Neural cell (in vitro differentiated cells): ENCODE measurements around the gene PGM5. TPM values are rescaled to one million over a fixed set of nuclear protein-coding genes. Genes with fewer than 3 reads are reported as not detected.

Experiments used
- H2AFZ ChIP-seq: fragments of 200-600, 300-800 bp; sonication (generic), shearing (Covaris generic); 2 replicates; pipeline ENCODE4 v1.6.0; 2014; ENCODE audit warnings: low read depth, mild to moderate bottlenecking, antibody characterized with exemption, low read length, moderate library complexity
- H3F3A ChIP-seq: fragments of 200-600 bp; shearing (Covaris generic); 2 replicates; pipeline ENCODE4 v1.6.1; 2016; ENCODE audit warnings: mild to moderate bottlenecking, moderate library complexity, mixed read lengths, antibody characterized with exemption, low read length; ENCODE audit not compliant: insufficient read depth, poor library complexity, severe bottlenecking
- H3K27ac ChIP-seq: fragments of 200-600, 300-800 bp; sonication (generic), shearing (Covaris generic); 2 replicates; pipeline ENCODE4 v1.5.1; 2014; ENCODE audit warnings: mild to moderate bottlenecking, low read length, moderate library complexity
- H3K27me3 ChIP-seq: fragments of 300-800, 200-600 bp; sonication (generic), shearing (Covaris generic); 2 replicates; pipeline ENCODE4 v1.6.0; 2014; ENCODE audit warnings: mild to moderate bottlenecking, low read depth, low read length, moderate library complexity; ENCODE audit not compliant: insufficient read depth
- H3K36me3 ChIP-seq: fragments of 300-800, 200-600 bp; sonication (generic), shearing (Covaris generic); 2 replicates; pipeline ENCODE4 v1.5.1; 2014; ENCODE audit warnings: mild to moderate bottlenecking, antibody characterized with exemption, low read length, moderate library complexity; ENCODE audit not compliant: insufficient read depth
- H3K4me2 ChIP-seq: fragments of 300-800, 200-600 bp; sonication (generic), shearing (Covaris generic); 2 replicates; pipeline ENCODE4 v1.6.0; 2014; ENCODE audit warnings: mild to moderate bottlenecking, low read length
- H3K4me3 ChIP-seq: fragments of 300-800, 200-600 bp; sonication (generic), shearing (Covaris generic); 2 replicates; pipeline ENCODE4 v1.5.1; 2014; ENCODE audit warnings: mild to moderate bottlenecking, low read length, moderate library complexity
- H3K79me2 ChIP-seq: fragments of 200-600 bp; shearing (Covaris generic); replicated peaks from 2 replicates; pipeline ENCODE4 v1.6.0; 2014; ENCODE audit warnings: mild to moderate bottlenecking, low read length, moderate library complexity; ENCODE audit not compliant: insufficient read depth
- H3K9ac ChIP-seq: fragments of 300-800, 200-600 bp; sonication (generic), shearing (Covaris generic); 2 replicates; pipeline ENCODE4 v1.6.1; 2016; ENCODE audit warnings: mild to moderate bottlenecking, low read length, mixed read lengths
- H3K9me2 ChIP-seq: fragments of 200-600 bp; shearing (Covaris generic); 2 replicates; pipeline ENCODE4 v1.6.1; 2016; ENCODE audit warnings: mild to moderate bottlenecking, low read length, mixed read lengths; ENCODE audit not compliant: insufficient read depth
- H3K9me3 ChIP-seq: fragments of 200-600, 300-800 bp; sonication (generic), shearing (Covaris generic); 2 replicates; pipeline ENCODE4 v1.6.1; 2016; ENCODE audit warnings: mild to moderate bottlenecking, mixed run types, low read length, moderate library complexity, mixed read lengths
- H4K20me1 ChIP-seq: fragments of 200-600 bp; shearing (Covaris generic); 2 replicates; pipeline ENCODE4 v1.6.1; 2016; ENCODE audit warnings: mild to moderate bottlenecking, mixed run types; ENCODE audit not compliant: insufficient read depth
- CTCF ChIP-seq: fragments of 450-650 bp; IDR thresholded peaks from 2 replicates; pipeline ENCODE4 v1.5.1; 2014; ENCODE audit warnings: antibody characterized with exemption, mild to moderate bottlenecking, moderate library complexity; ENCODE audit not compliant: poor library complexity, severe bottlenecking
- EP300 ChIP-seq: fragments of 450-650 bp; conservative IDR thresholded peaks from 2 replicates; pipeline ENCODE4 v1.6.1; 2014; ENCODE audit warnings: antibody characterized with exemption, mild to moderate bottlenecking, moderate library complexity; ENCODE audit not compliant: poor library complexity, severe bottlenecking
- EZH2 ChIP-seq: fragments of 200-600, 300-800 bp; shearing (Covaris generic), sonication (generic); IDR thresholded peaks from 2 replicates; pipeline ENCODE4 v1.6.1; 2014; ENCODE audit warnings: antibody characterized with exemption, low read length, borderline replicate concordance, mild to moderate bottlenecking; ENCODE audit not compliant: insufficient read depth, poor library complexity, severe bottlenecking
- MXI1 ChIP-seq: fragments of 450-650 bp; conservative IDR thresholded peaks from 2 replicates; pipeline ENCODE4 v1.6.1; 2014; ENCODE audit warnings: antibody characterized with exemption, mild to moderate bottlenecking; ENCODE audit not compliant: poor library complexity, severe bottlenecking
- POLR2AphosphoS5 ChIP-seq: IDR thresholded peaks from 2 replicates; pipeline ENCODE4 v1.6.1; 2012
- RAD21 ChIP-seq: fragments of 450-650 bp; conservative IDR thresholded peaks from 2 replicates; pipeline ENCODE4 v1.6.1; 2014; ENCODE audit warnings: antibody characterized with exemption, mild to moderate bottlenecking, moderate library complexity
- REST ChIP-seq: IDR thresholded peaks from 2 replicates; pipeline ENCODE4 v1.6.1; 2012; ENCODE audit warnings: borderline replicate concordance
- SMC3 ChIP-seq: fragments of 450-650 bp; conservative IDR thresholded peaks from 2 replicates; pipeline ENCODE4 v1.6.1; 2014; ENCODE audit warnings: antibody characterized with exemption, mild to moderate bottlenecking, moderate library complexity; ENCODE audit not compliant: poor library complexity
- TAF1 ChIP-seq: IDR thresholded peaks from 2 replicates; pipeline ENCODE4 v1.6.1; 2012; ENCODE audit warnings: low read depth
- polyA plus RNA-seq: library from polyadenylated mRNA; depleted of rRNA; stranded (reverse); fragments of >200 nt; gene quantifications from 2 replicates; pipeline ENCODE4 v1.2.3, GENCODE V29; 2014

PGM5 gene
- polyA plus RNA-seq, 1 donor from 2014 or later = not detected

DNA sequence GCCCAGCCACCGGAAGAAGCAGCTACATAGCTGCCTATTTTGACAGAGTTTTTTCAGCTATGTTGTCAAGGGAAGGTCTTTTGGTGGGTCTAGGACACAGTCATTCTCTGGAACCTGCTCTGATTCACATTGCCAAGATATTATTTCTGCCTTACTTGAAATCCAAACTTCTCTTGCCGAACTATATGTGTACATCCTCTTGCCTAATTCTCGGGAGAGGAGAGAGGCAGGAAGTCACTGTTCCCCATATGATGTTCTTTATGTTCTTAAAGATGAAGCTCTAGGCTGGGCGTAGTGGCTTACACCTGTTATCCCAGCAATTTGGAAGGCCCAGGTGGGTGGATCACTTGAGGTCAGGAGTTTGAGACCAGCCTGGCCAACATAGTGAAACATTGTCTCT is 175.7 kb downstream of the PGM5 start:
- Histone ChIP-seq H2AFZ (no peak overlapping the region), H3K9ac (no peak overlapping the region), H3K36me3 (no peaks in the 10 kb centered on the region), H3F3A (no peaks in the 10 kb centered on the region), H3K9me2 (no peaks in the 10 kb centered on the region), H3K27me3 (no peaks in the 10 kb centered on the region), H3K9me3 (no peaks in the 10 kb centered on the region), H3K4me3 (no peak overlapping the region), H3K79me2 (no peaks in the 10 kb centered on the region), H4K20me1 (no peaks in the 10 kb centered on the region), H3K4me2 (no peak overlapping the region), H3K27ac (no peak overlapping the region)
- TF ChIP-seq REST = no peak
- no peak for TF ChIP-seq RAD21
- TF ChIP-seq SMC3 = no peak
- TF ChIP-seq EP300 = no peak
- TF ChIP-seq MXI1 = no peak
- no peak for TF ChIP-seq TAF1
- no peak for TF ChIP-seq EZH2
- TF ChIP-seq CTCF = no peak
- TF ChIP-seq POLR2AphosphoS5 = no peak

GRCh38 chr9:68533678-68534077 is 177.3 kb downstream of the PGM5 start:
- Histone ChIP-seq H3K4me2 (no peak overlapping the region), H3K27ac (no peak overlapping the region), H3K36me3 (no peaks in the 10 kb centered on the region), H3K9ac (no peak overlapping the region), H3K9me2 (no peaks in the 10 kb centered on the region), H3K9me3 (no peaks in the 10 kb centered on the region), H2AFZ (no peak overlapping the region), H3K27me3 (no peaks in the 10 kb centered on the region), H3K79me2 (no peaks in the 10 kb centered on the region), H4K20me1 (no peaks in the 10 kb centered on the region), H3K4me3 (no peak overlapping the region), H3F3A (no peaks in the 10 kb centered on the region)
- TF ChIP-seq TAF1 = no peak
- TF ChIP-seq MXI1 = no peak
- no peak for TF ChIP-seq EZH2
- TF ChIP-seq CTCF = no peak
- TF ChIP-seq REST = no peak
- no peak for TF ChIP-seq RAD21
- TF ChIP-seq EP300 = no peak
